GM19467 (cell line): Measurements from ENCODE around the gene ANKRD12.

ENCODE experiments used
- ATAC-seq: cut with Tn5 transposase; IDR thresholded peaks from one replicate; pipeline ENCODE4 v1.9.1; 2021; ENCODE audit warnings: mild to moderate bottlenecking, moderate library complexity; ENCODE audit not compliant: unreplicated experiment

Gene ANKRD12

DNA sequence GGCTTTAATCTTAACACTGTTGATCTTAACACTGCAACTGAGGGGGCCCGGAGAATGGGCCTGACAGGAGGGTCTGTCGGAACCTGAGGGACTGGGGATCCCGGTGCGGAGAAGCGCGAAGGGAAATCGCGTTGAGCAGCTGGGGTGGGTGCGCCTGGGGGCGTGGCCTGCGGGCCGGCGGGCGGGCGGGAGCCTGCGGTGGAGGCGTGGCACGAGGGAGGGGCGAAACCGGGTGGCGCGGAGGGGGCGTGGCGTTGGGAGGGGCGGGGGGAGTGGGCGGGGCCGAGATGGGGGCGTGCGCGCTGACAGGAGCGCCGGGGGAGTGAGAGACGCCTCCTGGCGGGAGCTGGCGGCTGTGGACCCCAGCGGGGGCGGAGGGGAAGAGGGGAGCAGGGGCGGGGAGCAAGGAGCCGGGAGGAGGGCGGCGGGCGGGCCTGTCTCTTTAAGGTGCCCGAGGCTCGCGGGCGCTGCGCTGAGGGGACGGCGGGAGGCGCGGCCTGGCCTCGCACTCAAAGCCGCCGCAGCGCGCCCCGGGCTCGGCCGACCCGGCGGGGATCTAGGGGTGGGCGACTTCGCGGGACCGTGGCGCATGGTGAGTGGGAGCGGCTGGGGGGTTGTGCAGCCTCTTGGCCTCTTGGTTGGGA, 197.9 kb downstream of the ANKRD12 start, which contains the start of gene TWSG1:
Gene TWSG1, plus strand, starts transcription at position 445 of the 644 bp plus-strand sequence. CDS start 2,457 bp downstream, outside the sequence.
- peak; percentile 80 for ATAC-seq

DNA sequence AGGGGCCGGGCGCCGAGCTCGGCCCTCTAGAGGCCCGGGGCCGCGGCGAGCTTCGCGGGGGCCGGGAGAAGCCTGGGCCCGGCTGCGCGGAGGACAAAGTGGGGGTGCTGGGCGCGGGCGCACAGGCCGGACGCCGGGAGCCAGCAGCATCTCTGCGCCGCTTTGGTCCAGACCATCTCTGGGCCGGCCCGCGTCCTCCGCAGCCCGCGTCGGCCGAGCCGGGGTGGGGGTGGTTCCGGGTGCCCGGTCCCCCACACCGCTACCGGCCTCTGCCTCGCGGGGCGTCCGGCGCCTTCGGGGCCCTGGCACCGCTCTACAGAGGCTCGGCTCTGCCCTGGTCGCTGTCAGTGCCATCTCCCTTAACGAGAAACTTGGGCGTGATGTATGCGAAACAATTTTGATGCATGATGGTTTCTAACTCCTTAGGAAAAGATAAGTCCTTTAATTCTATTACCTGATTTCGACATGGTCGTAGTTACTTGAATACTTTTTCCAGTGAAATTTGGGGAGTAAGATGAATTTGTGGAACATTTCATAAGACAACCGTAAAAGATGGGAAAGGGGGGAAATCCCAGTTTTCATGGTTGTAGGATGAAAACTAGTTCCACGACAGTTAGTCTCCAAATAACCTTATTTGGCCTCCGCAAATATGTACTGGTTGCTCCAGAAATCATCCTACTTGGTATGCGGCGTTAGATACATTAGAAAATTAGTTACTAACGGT, 198.6 kb downstream of the ANKRD12 start:
- peak; percentile 44 for ATAC-seq
